GM21447 (cell line): ENCODE data around the gene HS3ST3B1.

Experiments used
- ATAC-seq: cut with Tn5 transposase; IDR thresholded peaks from one replicate; pipeline ENCODE4 v1.9.1; 2021; ENCODE audit not compliant: unreplicated experiment

Gene HS3ST3B1

GRCh38 chr17:14351493-14351892, 50.6 kb downstream of the HS3ST3B1 start:
- peak; percentile 86 for ATAC-seq

DNA sequence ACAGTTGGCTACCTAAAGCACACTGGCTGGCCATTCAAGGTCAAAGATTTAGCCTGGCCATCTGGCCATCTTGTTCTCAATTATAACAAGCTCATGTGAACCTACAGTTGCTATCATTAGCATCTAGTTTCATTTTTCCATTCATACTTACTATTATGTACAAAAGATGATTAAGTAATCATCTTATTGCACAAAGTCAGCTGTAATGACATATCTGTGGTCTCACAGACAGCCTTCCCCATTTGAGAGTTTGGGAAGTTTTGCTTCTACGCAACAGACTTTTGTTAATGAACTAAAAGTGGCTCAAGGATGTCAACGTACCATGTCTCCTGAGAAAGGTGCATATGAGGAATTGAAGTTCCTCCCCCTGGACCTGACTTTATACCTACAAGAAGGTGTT, 51.3 kb downstream of the HS3ST3B1 start:
- no peak for ATAC-seq

DNA sequence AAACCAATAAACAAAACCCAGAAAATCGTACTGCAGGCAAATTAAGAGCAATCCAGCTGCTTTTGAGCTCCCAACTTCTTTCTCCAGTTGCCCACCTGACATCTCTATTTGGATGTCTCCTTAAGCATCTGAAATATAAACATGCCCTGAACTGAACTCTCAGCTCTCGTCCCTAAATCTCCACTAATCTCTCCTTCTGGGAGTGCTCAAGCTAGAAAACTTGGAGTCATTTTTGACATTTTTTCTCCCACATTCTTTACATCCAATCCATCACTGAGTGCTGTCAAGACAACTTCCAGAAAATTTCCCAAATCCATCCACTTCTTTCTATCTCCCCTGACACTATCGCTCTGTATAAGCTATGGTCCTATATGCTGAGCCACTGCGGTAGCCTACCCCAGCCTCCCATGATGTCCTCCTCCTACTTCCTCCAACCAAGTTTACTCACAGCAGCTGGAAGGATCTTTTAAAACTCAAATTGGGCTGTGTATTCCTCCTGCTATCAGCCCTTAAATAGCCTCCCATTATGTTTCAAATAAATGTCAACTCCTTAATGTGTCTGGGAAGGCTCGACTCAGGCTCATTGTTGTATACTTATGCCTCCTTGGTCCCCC, 53.1 kb downstream of the HS3ST3B1 start:
- ATAC-seq: no peak

DNA sequence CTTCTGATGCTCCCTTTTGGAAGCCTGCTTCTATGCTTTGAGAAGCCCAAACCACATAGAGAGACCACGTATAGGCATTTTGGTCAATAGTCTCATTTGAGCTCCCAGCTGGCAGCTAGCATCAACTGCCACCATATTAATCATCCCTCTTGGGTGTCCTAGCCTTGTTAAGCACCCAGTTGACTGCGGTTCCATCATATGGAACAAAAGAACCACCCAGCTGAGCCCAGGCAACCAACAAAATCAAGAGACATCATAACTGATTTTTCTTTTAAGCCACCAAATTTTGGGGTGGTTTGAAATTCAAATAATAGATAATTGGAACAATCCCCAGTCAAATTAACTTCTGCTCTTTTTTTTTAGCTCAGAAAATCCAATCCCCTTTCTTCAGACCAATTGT, 53.9 kb downstream of the HS3ST3B1 start:
- ATAC-seq: no peak

DNA sequence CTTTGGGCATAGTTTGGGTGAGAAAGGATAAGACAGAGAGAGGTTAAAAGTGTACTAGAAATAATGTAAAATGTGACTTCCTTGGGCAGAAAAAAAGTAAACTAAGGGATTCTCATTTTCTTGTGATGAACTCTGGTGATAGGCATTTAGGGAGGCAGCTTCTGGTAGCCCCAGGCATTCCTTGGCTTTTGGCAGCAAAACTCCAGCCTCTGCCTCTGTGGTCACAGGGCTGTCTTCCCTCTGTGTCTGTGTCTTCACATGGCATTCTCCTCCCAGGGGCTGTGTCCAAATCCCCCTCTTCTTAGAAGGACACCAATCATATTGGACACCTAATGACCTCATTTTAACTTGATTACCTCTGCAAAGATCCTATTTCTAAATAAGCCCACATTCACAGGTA, 54.7 kb downstream of the HS3ST3B1 start:
- ATAC-seq: no peak

- peak; percentile 97 for ATAC-seq
Measured at GRCh38 chr17:14359163-14360020, 58.5 kb downstream of the HS3ST3B1 start.

GRCh38 chr17:14360856-14361255, 60.0 kb downstream of the HS3ST3B1 start:
- ATAC-seq: no peak

DNA sequence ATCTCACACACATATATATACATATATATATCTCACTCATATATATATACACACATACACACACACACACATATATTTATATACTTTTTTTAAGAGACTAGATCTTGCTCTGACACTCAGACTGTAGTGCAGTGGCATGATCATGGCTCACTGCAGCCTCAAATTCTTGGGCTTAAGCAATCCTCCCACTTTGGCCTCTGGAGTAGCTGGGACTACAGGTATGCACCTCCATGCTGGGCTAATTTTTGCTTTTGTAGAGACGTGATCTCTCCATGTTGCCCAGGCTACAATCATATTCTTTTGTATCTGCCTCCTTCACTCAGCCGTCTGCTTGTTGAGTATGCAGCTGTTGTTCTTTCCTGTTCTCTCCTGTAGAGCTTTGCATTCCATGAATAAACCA, 60.6 kb downstream of the HS3ST3B1 start:
- no peak for ATAC-seq

DNA sequence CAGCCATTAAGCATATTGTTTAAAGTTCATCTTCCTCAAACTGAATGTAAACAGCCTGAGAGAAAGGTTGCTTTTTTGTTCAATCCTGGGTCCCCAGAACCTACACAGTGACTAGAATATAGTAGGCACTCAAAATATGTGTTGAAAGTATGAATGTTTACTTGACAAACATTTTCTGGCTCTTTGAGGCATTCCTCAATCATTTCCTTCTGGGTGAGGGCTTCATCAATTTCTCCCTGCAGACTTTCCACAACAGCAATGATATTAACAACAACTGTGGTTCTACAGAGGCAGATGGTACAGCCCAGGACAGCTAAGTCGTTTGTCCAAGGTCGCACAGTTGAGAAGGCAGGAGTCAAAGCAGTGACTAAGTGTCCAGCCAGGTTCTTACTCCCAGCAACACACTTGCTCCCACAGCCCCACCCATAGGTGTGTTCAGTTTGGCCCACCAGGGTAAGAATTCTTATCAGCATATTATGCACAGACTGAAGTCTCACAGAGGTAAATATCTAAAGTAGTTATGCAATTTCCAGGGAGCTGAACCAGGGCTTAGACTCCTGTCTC, 61.1 kb downstream of the HS3ST3B1 start:
- ATAC-seq: no peak

GRCh38 chr17:14366199-14366598, 65.3 kb downstream of the HS3ST3B1 start:
- no peak for ATAC-seq

- no peak for ATAC-seq
Measured at GRCh38 chr17:14372461-14372860, 71.6 kb downstream of the HS3ST3B1 start.

GRCh38 chr17:14372905-14373613, 72.2 kb downstream of the HS3ST3B1 start:
- no peak for ATAC-seq

- no peak for ATAC-seq
Measured at GRCh38 chr17:14373614-14374259, 72.9 kb downstream of the HS3ST3B1 start.

DNA sequence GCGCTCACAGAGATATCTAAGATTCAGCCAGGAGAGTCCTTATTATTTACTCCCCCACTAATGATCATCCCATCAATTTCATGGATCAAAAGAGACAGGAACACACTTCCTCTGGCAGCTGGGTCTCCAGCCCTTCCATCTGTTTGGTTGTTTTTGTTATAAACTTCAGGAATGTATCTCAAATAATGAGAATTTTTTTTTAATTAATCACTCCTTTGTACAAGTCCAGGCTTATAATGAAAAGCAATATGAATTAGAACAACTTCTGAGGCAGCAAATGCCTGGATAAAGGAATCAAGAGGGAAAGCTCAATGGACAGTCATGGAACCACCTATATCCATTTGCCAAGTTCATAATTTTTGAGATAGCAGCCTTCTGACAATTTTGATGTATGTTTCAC, 73.4 kb downstream of the HS3ST3B1 start:
- no peak for ATAC-seq

GRCh38 chr17:14376666-14377065, 75.8 kb downstream of the HS3ST3B1 start:
- no peak for ATAC-seq

DNA sequence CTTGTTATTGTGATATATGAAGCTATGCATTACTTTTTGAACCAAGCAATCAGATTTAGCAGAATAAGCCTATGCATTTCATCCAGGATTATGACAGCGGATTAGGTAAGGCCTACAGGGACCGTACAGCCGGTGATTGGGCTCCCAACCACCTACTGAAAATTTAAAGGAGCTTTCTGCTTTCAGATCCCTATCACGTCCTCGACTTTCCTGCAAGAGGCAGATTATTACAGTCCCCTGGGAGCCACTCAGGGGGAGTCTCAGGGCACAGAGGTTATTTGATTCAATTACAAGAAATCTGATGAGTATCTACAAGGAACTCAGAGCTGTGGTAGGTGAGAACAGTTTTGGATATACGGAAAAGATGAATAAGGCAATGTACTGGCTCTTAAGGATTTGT, 80.7 kb downstream of the HS3ST3B1 start:
- ATAC-seq: no peak

DNA sequence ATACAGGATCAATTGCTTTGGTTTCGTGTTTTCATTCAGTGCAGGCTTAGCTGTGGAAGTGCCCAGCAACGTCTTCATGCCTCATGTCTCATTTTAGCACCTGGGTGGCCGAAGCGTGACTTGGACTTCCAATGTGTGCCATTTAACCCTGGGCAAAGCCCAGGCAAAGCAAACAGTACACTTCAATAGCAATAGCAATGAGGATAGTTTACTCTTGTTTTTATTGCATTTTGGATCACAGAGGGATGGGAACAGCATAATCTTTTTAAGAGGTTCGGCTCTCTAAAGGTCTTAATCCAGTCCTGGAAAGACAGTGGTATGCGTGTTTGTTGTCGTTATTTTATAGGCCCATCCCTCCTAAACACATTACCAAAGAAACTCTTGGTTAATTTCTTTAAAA, 86.2 kb downstream of the HS3ST3B1 start:
- no peak for ATAC-seq

DNA sequence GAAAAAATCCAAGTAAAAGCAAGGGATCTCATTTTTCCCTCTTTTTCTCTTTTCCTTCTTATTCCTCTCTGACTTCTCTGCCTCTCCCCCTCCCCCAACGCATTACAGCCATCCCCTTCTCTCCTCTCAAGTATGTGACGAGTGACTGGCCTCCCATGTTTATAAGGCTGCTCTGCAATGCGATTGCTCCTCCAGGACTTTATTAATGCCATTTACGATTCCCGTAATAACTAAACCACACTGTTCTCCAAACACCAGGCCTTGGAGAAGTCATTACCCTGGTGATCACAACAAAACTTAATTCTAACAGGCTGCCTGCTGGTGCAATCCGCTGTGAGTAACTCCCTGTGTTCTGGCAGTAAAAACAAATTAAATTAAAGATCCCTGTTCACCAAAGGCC, 88.8 kb downstream of the HS3ST3B1 start:
- ATAC-seq: no peak

DNA sequence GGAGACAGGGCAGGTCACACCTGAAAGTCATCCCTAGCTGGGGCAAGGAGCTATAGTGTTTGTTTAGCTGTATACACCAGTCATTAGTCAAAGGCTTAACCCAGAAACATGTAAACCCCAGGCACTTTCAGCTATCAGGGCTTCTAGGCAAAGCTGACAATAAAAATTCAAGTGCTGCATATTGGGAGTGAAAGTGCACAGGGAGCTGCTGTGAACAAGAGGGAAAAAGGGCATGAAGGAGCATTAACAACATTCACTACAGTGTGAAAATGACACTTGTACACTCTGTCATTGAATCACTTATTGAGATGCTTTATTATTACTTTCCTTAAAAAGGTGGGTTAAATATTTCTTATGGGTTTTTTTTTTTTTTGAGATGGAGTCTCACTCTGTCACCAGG, 92.8 kb downstream of the HS3ST3B1 start:
- ATAC-seq: no peak

DNA sequence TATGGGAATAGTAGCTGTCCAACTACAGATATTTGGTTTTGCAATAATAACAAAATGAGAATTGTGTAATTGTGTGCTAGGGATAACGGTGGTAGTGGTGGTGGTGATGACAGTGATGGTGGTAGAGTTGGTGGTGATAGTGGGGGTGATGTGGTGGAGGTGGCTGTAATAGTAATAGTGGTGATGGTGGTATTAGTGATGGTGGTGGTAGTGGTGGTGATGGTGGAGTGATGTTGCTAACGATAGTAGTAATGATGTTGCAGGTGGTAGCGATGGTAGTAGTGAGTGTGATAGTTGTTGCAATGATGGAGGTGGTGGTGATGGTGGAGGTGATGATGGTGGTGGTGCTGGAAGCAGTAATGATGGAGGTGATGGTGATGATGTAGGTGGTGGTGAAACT, 94.4 kb downstream of the HS3ST3B1 start:
- ATAC-seq: no peak

DNA sequence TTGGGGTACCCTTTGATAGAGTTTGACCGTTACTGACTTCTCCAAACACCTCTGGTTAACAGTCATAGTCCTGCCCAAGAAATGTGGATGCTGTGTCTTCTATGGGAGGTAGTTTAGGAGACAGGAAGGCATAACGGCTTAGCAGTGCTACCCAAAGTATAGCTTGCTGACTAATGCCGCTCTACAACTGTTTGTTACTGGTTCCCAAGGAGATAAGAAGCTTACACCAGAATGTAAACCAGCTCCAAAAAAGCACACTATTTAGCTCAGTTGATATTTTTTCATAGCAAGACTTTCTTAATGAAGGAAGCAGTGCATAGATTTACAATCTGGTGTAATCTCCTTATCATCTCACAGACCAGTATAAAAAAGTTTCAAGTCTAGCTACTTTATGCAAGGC, 95.7 kb downstream of the HS3ST3B1 start:
- no peak for ATAC-seq
